ENCODE measurements around the gene STK25. TPM values are rescaled to one million over a fixed set of nuclear protein-coding genes. Genes with fewer than 3 reads are reported as not detected.

Gene STK25
- total RNA-seq, 1 donor from 2014 or later, result 198 TPM

GRCh38 chr2:241496003-241496707 lies 12.2 kb downstream of the STK25 start:
- no peaks in the 10 kb centered on the region for H3K4me1 Mint-ChIP-seq (ENCODE audit: unreplicated experiment)

DNA sequence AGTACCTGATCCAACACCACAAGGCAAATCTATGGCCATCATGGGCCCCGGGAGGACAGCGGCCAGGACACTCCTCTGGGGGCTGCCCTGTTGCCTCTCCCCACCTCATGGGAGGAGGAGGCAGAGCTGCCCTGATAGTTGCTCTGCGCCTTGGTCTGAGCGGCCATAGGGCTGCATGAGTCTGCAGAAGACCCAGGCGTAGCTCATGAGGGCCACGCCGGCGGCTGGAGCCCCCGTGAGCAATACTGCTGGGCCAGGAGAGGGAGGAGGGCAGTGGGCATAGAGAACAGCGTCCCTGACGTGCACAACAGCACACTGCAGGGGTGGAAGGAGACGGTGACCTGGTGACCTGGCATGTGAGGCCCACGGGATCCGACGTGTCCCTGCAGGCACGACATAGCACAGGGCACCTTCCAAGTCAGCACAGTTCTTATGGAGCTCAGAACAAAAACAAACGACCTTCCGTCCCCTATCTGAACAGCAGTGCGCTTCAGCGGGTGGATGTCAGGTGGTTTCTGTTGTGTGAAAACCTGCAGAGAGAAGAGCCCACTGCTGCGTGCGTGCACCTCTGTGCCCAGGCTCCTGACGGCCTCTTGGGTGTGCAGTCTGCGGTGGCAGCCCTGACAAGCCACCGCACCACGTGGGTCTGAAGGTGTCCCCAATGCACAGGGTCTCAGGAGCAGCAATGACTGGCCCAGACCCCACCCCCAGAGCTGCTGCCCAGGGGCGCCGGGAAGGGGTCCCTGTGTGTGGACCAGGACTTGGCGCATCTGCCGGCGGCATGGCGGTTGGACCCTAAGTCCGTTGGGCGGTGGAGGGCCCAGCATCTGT lies 13.0 kb downstream of the STK25 start:
- no peak for DNase-seq (ENCODE audit: extremely low spot score, unreplicated experiment)
- peaks cover 7% of the 10 kb centered on the region for H3K36me3 Mint-ChIP-seq
- no peak overlapping the region for H3K27ac Mint-ChIP-seq
- H3K27me3 Mint-ChIP-seq, result no peaks in the 10 kb centered on the region
- no peaks in the 10 kb centered on the region for H3K9me3 Mint-ChIP-seq
- H3K4me1 Mint-ChIP-seq (ENCODE audit: unreplicated experiment), result peaks cover 5% of the 10 kb centered on the region
- TF ChIP-seq, protein P1, sequence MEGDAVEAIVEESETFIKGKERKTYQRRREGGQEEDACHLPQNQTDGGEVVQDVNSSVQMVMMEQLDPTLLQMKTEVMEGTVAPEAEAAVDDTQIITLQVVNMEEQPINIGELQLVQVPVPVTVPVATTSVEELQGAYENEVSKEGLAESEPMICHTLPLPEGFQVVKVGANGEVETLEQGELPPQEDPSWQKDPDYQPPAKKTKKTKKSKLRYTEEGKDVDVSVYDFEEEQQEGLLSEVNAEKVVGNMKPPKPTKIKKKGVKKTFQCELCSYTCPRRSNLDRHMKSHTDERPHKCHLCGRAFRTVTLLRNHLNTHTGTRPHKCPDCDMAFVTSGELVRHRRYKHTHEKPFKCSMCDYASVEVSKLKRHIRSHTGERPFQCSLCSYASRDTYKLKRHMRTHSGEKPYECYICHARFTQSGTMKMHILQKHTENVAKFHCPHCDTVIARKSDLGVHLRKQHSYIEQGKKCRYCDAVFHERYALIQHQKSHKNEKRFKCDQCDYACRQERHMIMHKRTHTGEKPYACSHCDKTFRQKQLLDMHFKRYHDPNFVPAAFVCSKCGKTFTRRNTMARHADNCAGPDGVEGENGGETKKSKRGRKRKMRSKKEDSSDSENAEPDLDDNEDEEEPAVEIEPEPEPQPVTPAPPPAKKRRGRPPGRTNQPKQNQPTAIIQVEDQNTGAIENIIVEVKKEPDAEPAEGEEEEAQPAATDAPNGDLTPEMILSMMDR (conservative IDR thresholded peaks at IDR 0.05), result no peak
- no peak overlapping the region for H3K4me3 Mint-ChIP-seq

More at GRCh38 chr2:241496003-241496707, 12.2 kb downstream of the STK25 start:
- Mint-ChIP-seq H3K9me3 (no peaks in the 10 kb centered on the region), H3K27ac (no peak overlapping the region), H3K27me3 (no peaks in the 10 kb centered on the region), H3K4me3 (no peak overlapping the region), H3K36me3 (peaks cover 7% of the 10 kb centered on the region)
- TF ChIP-seq, protein P1 (conservative IDR thresholded peaks at IDR 0.05), result no peak
- no peak for DNase-seq (ENCODE audit: extremely low spot score, unreplicated experiment)

- Mint-ChIP-seq H3K4me3 (no peak overlapping the region), H3K36me3 (peaks cover 7% of the 10 kb centered on the region), H3K27me3 (no peaks in the 10 kb centered on the region), H3K27ac (no peak overlapping the region), H3K4me1 (ENCODE audit: unreplicated experiment) (peaks cover 7% of the 10 kb centered on the region), H3K9me3 (no peaks in the 10 kb centered on the region)
- no peak for DNase-seq (ENCODE audit: extremely low spot score, unreplicated experiment)
- TF ChIP-seq, protein P1 (conservative IDR thresholded peaks at IDR 0.05), result no peak
These were observed 14.0 kb downstream of the STK25 start for GRCh38 chr2:241494311-241494908.

- peaks cover 7% of the 10 kb centered on the region for H3K4me1 Mint-ChIP-seq (ENCODE audit: unreplicated experiment)
- no peak for DNase-seq (ENCODE audit: extremely low spot score, unreplicated experiment)
- no peak overlapping the region for H3K27ac Mint-ChIP-seq
- TF ChIP-seq, protein P1 (conservative IDR thresholded peaks at IDR 0.05), result no peak
- H3K9me3 Mint-ChIP-seq, result no peaks in the 10 kb centered on the region
- H3K36me3 Mint-ChIP-seq, result peaks cover 12% of the 10 kb centered on the region
- H3K27me3 Mint-ChIP-seq, result no peaks in the 10 kb centered on the region
- no peak overlapping the region for H3K4me3 Mint-ChIP-seq
These were observed 15.3 kb downstream of the STK25 start for GRCh38 chr2:241493092-241493491.

DNA sequence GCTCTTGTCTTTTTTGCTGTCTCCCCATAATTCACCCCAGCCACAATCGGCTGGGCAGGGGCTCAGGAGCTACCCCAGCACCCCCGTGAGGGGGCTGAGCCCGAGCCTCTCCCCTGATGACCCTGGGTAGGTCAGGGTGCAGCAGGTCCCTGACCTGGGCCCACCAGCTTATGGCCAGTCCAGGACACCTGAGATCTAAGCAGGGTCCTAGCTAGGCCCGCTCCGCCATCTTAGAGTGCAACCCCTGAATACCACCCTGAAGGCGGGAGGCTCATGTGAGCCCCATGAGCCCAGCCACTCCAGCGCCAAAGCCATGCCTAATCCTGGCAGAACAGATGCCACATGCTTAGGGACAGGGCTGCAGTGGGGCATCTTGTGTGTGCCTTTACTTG lies 16.2 kb downstream of the STK25 start:
- Mint-ChIP-seq H3K9me3 (no peaks in the 10 kb centered on the region), H3K27ac (peak overlapping the region; percentile 36), H3K36me3 (peaks cover 12% of the 10 kb centered on the region), H3K4me1 (ENCODE audit: unreplicated experiment) (peaks cover 7% of the 10 kb centered on the region), H3K4me3 (peak overlapping the region; percentile 43), H3K27me3 (no peaks in the 10 kb centered on the region)
- TF ChIP-seq, protein P1 (conservative IDR thresholded peaks at IDR 0.05), result no peak
- no peak for DNase-seq (ENCODE audit: extremely low spot score, unreplicated experiment)

Data from type B pancreatic cell (in vitro differentiated cells).